ENCODE data around the gene GAPDHS.

Gene GAPDHS

GRCh38 chr19:35533822-35534392, 651 bp downstream of the GAPDHS start:
- no peaks in the 10 kb centered on the region for H3K36me3 ChIP-seq (replicated peaks)
- TF ChIP-seq CTCF (IDR thresholded peaks at IDR 0.05; ENCODE audit: low read depth, low read length, missing control alignments), result no peak
- no peak overlapping the region for H3K4me3 ChIP-seq (ENCODE audit: low read depth, low read length)
- peaks cover 12% of the 10 kb centered on the region for H3K27me3 ChIP-seq (replicated peaks)
- no peak for DNase-seq
- in situ Hi-C loops (cut with HindIII; ENCODE audit: low pct_ligation_motif_present, low sequenced_read_pairs), result no loop called here
- H3K27ac ChIP-seq, result no peak overlapping the region

GRCh38 chr19:35534803-35535480, 1.7 kb downstream of the GAPDHS start:
- peaks cover 12% of the 10 kb centered on the region for H3K27me3 ChIP-seq (replicated peaks)
- in situ Hi-C loops (cut with HindIII; ENCODE audit: low pct_ligation_motif_present, low sequenced_read_pairs), result no loop called here
- no peak for TF ChIP-seq CTCF (IDR thresholded peaks at IDR 0.05; ENCODE audit: low read depth, low read length, missing control alignments)
- H3K4me3 ChIP-seq (ENCODE audit: low read depth, low read length), result no peak overlapping the region
- H3K36me3 ChIP-seq (replicated peaks), result no peaks in the 10 kb centered on the region
- DNase-seq, result no peak
- no peak overlapping the region for H3K27ac ChIP-seq

GRCh38 chr19:35539314-35539713, 6.1 kb downstream of the GAPDHS start:
- H3K36me3 ChIP-seq (replicated peaks), result no peaks in the 10 kb centered on the region
- DNase-seq, result no peak
- no peak overlapping the region for H3K27ac ChIP-seq
- no peak overlapping the region for H3K4me3 ChIP-seq (ENCODE audit: low read depth, low read length)
- in situ Hi-C loops (cut with HindIII; ENCODE audit: low pct_ligation_motif_present, low sequenced_read_pairs), result no loop called here
- peaks cover 1% of the 10 kb centered on the region for H3K27me3 ChIP-seq (replicated peaks)
- no peak for TF ChIP-seq CTCF (IDR thresholded peaks at IDR 0.05; ENCODE audit: low read depth, low read length, missing control alignments)

GRCh38 chr19:35539850-35540249, 6.6 kb downstream of the GAPDHS start:
- no peak overlapping the region for H3K27ac ChIP-seq
- in situ Hi-C loops (cut with HindIII; ENCODE audit: low pct_ligation_motif_present, low sequenced_read_pairs), result no loop called here
- no peak overlapping the region for H3K4me3 ChIP-seq (ENCODE audit: low read depth, low read length)
- H3K27me3 ChIP-seq (replicated peaks), result no peaks in the 10 kb centered on the region
- no peak for TF ChIP-seq CTCF (IDR thresholded peaks at IDR 0.05; ENCODE audit: low read depth, low read length, missing control alignments)
- H3K36me3 ChIP-seq (replicated peaks), result no peaks in the 10 kb centered on the region
- no peak for DNase-seq

- DNase-seq, result no peak
- no peak overlapping the region for H3K27ac ChIP-seq
- no peaks in the 10 kb centered on the region for H3K36me3 ChIP-seq (replicated peaks)
- H3K4me3 ChIP-seq (ENCODE audit: low read depth, low read length), result no peak overlapping the region
- no peaks in the 10 kb centered on the region for H3K27me3 ChIP-seq (replicated peaks)
- in situ Hi-C loops (cut with HindIII; ENCODE audit: low pct_ligation_motif_present, low sequenced_read_pairs), result no loop called here
- no peak for TF ChIP-seq CTCF (IDR thresholded peaks at IDR 0.05; ENCODE audit: low read depth, low read length, missing control alignments)
Measured at GRCh38 chr19:35540356-35540927, 7.2 kb downstream of the GAPDHS start.

Measured in brain microvascular endothelial cell (primary cell).